Measurements from ENCODE around the gene POLR1G. TPM values are rescaled to one million over a fixed set of nuclear protein-coding genes. Genes with fewer than 3 reads are reported as not detected.

POLR1G gene
- total and polyA plus RNA-seq, 2 donors from 2014 or later: 2.4 to 3.9 TPM

DNA sequence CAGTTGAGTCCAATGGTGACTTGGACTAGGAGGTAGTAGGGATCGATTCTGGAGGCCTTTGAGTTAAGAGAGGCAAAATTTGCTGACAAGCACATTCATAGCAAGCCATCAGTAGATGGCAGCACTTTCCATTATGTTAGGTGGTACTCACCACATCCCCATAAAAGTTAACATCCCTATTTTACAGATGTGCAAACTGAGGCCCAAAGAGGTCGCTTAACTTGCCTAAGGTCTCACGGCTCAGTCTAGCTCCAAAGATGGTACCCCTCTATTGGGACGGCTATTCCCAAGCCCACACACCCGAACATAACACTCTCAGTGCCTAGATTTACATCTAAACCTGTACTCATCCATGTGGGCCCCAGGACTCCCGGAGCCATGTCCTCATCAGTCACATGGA, 39.9 kb downstream of the POLR1G start:
- DNase-seq (peak in 1 of 5 donors; percentile 48), FAIRE-seq (no peak)
- Histone ChIP-seq H3K9me3 (ENCODE audit: control insufficient read depth in 2 of 3, insufficient read depth in 1 of 3, low read length in 3 of 3) (no peaks in the 10 kb centered on the region), H3K4me3 (ENCODE audit: low read length in 3 of 3) (no peak overlapping the region), H3K27me3 (ENCODE audit: control insufficient read depth, insufficient read depth, low read length) (no peaks in the 10 kb centered on the region), H3K4me1 (ENCODE audit: control insufficient read depth in 2 of 3, insufficient read depth in 2 of 3, low read depth in 1 of 3, low read length in 3 of 3) (peaks cover 0 to 12% (median 5%) of the 10 kb centered on the region in 3 donors), H3K36me3 (ENCODE audit: control insufficient read depth in 2 of 3, insufficient read depth in 3 of 3, low read length in 3 of 3) (no peaks in the 10 kb centered on the region), H3K27ac (ENCODE audit: low read depth in 2 of 2, low read length in 2 of 2) (no peak overlapping the region), H3K9ac (ENCODE audit: low read length in 3 of 3) (no peak overlapping the region)
- TF ChIP-seq, protein P1, sequence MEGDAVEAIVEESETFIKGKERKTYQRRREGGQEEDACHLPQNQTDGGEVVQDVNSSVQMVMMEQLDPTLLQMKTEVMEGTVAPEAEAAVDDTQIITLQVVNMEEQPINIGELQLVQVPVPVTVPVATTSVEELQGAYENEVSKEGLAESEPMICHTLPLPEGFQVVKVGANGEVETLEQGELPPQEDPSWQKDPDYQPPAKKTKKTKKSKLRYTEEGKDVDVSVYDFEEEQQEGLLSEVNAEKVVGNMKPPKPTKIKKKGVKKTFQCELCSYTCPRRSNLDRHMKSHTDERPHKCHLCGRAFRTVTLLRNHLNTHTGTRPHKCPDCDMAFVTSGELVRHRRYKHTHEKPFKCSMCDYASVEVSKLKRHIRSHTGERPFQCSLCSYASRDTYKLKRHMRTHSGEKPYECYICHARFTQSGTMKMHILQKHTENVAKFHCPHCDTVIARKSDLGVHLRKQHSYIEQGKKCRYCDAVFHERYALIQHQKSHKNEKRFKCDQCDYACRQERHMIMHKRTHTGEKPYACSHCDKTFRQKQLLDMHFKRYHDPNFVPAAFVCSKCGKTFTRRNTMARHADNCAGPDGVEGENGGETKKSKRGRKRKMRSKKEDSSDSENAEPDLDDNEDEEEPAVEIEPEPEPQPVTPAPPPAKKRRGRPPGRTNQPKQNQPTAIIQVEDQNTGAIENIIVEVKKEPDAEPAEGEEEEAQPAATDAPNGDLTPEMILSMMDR (IDR thresholded peaks at IDR 0.05; ENCODE audit: borderline replicate concordance, extremely low read depth, insufficient read depth): peak; percentile 17
- intact Hi-C loops (cut with DNase I): no loop called here

DNA sequence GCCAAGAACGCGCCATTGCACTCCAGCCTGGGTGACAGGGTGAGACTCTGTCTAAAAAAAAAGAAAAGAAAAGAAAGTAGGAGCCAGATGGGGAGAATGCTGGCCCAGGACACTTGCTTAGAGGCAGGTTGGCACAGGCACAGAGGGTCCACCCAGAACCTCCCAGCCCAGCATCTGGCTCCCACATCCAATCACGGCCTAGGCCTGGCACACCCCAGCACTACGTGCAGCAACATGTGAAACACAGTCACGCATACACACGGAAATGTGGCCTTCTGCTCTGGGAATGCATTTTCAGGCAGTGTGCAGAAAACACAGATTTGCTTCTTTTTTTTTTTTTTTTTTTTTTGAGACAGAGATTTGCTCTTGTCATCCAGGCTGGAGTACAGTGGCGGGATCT, 40.5 kb downstream of the POLR1G start:
- no peaks in the 10 kb centered on the region for H3K9me3 ChIP-seq (ENCODE audit: control insufficient read depth in 2 of 3, insufficient read depth in 1 of 3, low read length in 3 of 3)
- H3K4me1 ChIP-seq (ENCODE audit: control insufficient read depth in 2 of 3, insufficient read depth in 2 of 3, low read depth in 1 of 3, low read length in 3 of 3): peaks cover 0 to 15% (median 5%) of the 10 kb centered on the region in 3 donors
- no peak overlapping the region for H3K4me3 ChIP-seq (ENCODE audit: low read length in 3 of 3)
- intact Hi-C loops (cut with DNase I): no loop called here
- FAIRE-seq (no peak), DNase-seq (no peak)
- no peaks in the 10 kb centered on the region for H3K36me3 ChIP-seq (ENCODE audit: control insufficient read depth in 2 of 3, insufficient read depth in 3 of 3, low read length in 3 of 3)
- no peaks in the 10 kb centered on the region for H3K27me3 ChIP-seq (ENCODE audit: control insufficient read depth, insufficient read depth, low read length)
- TF ChIP-seq, protein P1 (IDR thresholded peaks at IDR 0.05; ENCODE audit: borderline replicate concordance, extremely low read depth, insufficient read depth): no peak
- H3K27ac ChIP-seq (ENCODE audit: low read depth in 2 of 2, low read length in 2 of 2): no peak overlapping the region
- no peak overlapping the region for H3K9ac ChIP-seq (ENCODE audit: low read length in 3 of 3)

DNA sequence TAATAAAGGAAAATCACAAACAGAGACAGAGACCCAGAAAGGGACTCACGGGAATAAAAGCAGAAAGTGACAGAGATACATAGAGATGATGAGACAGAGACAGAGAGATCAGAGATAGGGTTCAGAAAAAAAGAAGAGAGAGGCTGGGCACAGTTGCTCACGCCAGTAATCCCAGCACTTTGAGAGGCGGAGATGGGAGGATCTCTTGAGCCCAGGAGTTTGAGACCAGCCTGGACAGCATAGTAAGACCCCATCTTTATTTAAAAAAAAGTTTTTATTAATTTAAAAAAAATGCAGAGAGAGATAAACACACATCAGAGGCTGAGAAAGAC, 41.9 kb downstream of the POLR1G start:
- H3K9ac ChIP-seq (ENCODE audit: low read length in 3 of 3): no peak overlapping the region
- no peak overlapping the region for H3K27ac ChIP-seq (ENCODE audit: low read depth in 2 of 2, low read length in 2 of 2)
- intact Hi-C loops (cut with DNase I): no loop called here
- no peak for DNase-seq
- H3K9me3 ChIP-seq (ENCODE audit: control insufficient read depth in 2 of 3, insufficient read depth in 1 of 3, low read length in 3 of 3): no peaks in the 10 kb centered on the region
- no peak overlapping the region for H3K4me3 ChIP-seq (ENCODE audit: low read length in 3 of 3)
- no peak for FAIRE-seq
- H3K27me3 ChIP-seq (ENCODE audit: control insufficient read depth, insufficient read depth, low read length): no peaks in the 10 kb centered on the region
- peaks cover 0 to 11% (median 5%) of the 10 kb centered on the region in 3 donors for H3K4me1 ChIP-seq (ENCODE audit: control insufficient read depth in 2 of 3, insufficient read depth in 2 of 3, low read depth in 1 of 3, low read length in 3 of 3)
- TF ChIP-seq, protein P1 (IDR thresholded peaks at IDR 0.05; ENCODE audit: borderline replicate concordance, extremely low read depth, insufficient read depth): no peak
- H3K36me3 ChIP-seq (ENCODE audit: control insufficient read depth in 2 of 3, insufficient read depth in 3 of 3, low read length in 3 of 3): no peaks in the 10 kb centered on the region

DNA sequence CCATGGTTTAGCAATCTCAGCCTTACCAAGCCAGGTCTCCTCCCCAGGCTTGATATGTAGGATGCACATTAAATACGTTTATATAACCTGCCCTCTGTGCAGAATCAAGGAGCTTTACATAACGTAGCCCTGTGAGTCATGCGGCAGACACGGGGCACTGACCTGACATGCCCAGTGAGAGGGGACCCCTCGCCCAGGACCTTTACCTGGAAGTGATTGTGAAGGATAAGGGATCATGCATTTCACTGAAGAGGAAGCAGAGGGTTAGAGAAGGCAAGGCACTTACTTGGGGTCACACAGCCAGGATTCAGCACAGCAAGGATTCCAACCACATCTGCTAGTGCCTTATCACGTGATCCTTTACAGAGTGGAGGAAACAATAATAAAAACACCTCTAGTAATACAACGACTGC, 42.4 kb downstream of the POLR1G start:
- Histone ChIP-seq H3K4me3 (ENCODE audit: low read length in 3 of 3) (no peak overlapping the region), H3K27ac (ENCODE audit: low read depth in 2 of 2, low read length in 2 of 2) (no peak overlapping the region), H3K9ac (ENCODE audit: low read length in 3 of 3) (peak overlapping the region in 1 of 3 donors; percentile 51)

More for the DNA sequence above, 42.4 kb downstream of the POLR1G start:
- no peak for DNase-seq
- no peaks in the 10 kb centered on the region for H3K36me3 ChIP-seq (ENCODE audit: control insufficient read depth in 2 of 3, insufficient read depth in 3 of 3, low read length in 3 of 3)
- FAIRE-seq: no peak
- H3K4me1 ChIP-seq (ENCODE audit: control insufficient read depth in 2 of 3, insufficient read depth in 2 of 3, low read depth in 1 of 3, low read length in 3 of 3): peaks cover 0 to 11% (median 5%) of the 10 kb centered on the region in 3 donors
- TF ChIP-seq, protein P1 (IDR thresholded peaks at IDR 0.05; ENCODE audit: borderline replicate concordance, extremely low read depth, insufficient read depth): no peak
- intact Hi-C loops (cut with DNase I): no loop called here
- H3K27me3 ChIP-seq (ENCODE audit: control insufficient read depth, insufficient read depth, low read length): no peaks in the 10 kb centered on the region
- H3K9me3 ChIP-seq (ENCODE audit: control insufficient read depth in 2 of 3, insufficient read depth in 1 of 3, low read length in 3 of 3): no peaks in the 10 kb centered on the region

All from kidney (tissue), 14 donors.